Prostate gland (tissue), 2 donors: ENCODE measurements around the gene MED12L. TPM values are rescaled to one million over a fixed set of nuclear protein-coding genes. Genes with fewer than 3 reads are reported as not detected.

Source experiments
- DNase-seq: peaks from one replicate; pipeline ENCODE4 v3.0.0-alpha.2; 2019; ENCODE audit warnings: low spot score
- H3K27ac ChIP-seq, 2 donors: fragments of 200-600 bp; sonication (generic); 2 replicates each; pipeline ENCODE4 v1.5.1; 2017 to 2019
- H3K27me3 ChIP-seq: fragments of 200-600 bp; sonication (generic); replicated peaks from 2 replicates; pipeline ENCODE4 v1.5.1; 2019; ENCODE audit not compliant: insufficient read depth
- H3K36me3 ChIP-seq, 2 donors: fragments of 200-600 bp; sonication (generic); 1 replicate in 1 of 2; 2 replicates in 1 of 2; pipeline versions ENCODE4 v1.5.1 to v1.8.1; 2017 to 2019
- H3K4me1 ChIP-seq: fragments of 200-600 bp; sonication (generic); replicated peaks from 2 replicates; pipeline ENCODE4 v1.5.1; 2019
- H3K4me3 ChIP-seq, 2 donors: fragments of 200-600 bp; sonication (generic); 2 replicates each; pipeline ENCODE4 v1.5.1; 2017 to 2019
- H3K9me3 ChIP-seq: fragments of 200-600 bp; sonication (generic); 2 replicates; pipeline ENCODE4 v1.5.1; 2017
- CTCF ChIP-seq, 4 experiments: fragments of 200-600 bp in 2 of 4; fragments of 450-650 bp in 2 of 4; sonication (generic) in 2 of 4; IDR thresholded peaks; 1 replicate in 3 of 4; 2 replicates in 1 of 4; pipeline ENCODE4 v1.5.1; 2016 to 2019; ENCODE audit warnings: antibody characterized with exemption in 4 of 4, mild to moderate bottlenecking in 2 of 4, moderate library complexity in 2 of 4
- POLR2A ChIP-seq: fragments of 450-650 bp; IDR thresholded peaks from one replicate; pipeline ENCODE4 v1.6.1; 2016; ENCODE audit warnings: antibody characterized with exemption, mild to moderate bottlenecking
- POLR2AphosphoS5 ChIP-seq: sonication (generic); formaldehyde crosslinking; IDR thresholded peaks from one replicate; pipeline ENCODE4 v1.6.1; 2017; ENCODE audit warnings: antibody characterized with exemption
- WGBS: methylation state at CpG from one replicate; pipeline ENCODE4 v1.1.5; 2018; 5-methylcytosine and 5-hydroxymethylcytosine counted together
- intact Hi-C: fragments of 100-400 bp; cut with DNase I; formaldehyde crosslinking; loops from one replicate; pipeline ENCODE4 v1.14.2; 2022
- total RNA-seq, 2 donors: library from RNA; depleted of rRNA; stranded (reverse); fragments of >200 nt; gene quantifications; one replicate each; pipeline ENCODE4 v1.1.0, GENCODE V29; 2016

The MED12L gene
- total RNA-seq, 2 donors from 2014 or later = 3.6 to 4.3 TPM

GRCh38 chr3:151301787-151302186, 216.3 kb downstream of the MED12L start:
- intact Hi-C loops = no loop called here
- no peak overlapping the region for H3K4me3 ChIP-seq
- no peak overlapping the region for H3K27ac ChIP-seq
- H3K4me1 ChIP-seq = no peaks in the 10 kb centered on the region
- DNase-seq = no peak
- no peaks in the 10 kb centered on the region for H3K9me3 ChIP-seq
- TF ChIP-seq POLR2A = no peak
- TF ChIP-seq CTCF (IDR thresholded peaks at IDR 0.05) = no peak
- no peak for TF ChIP-seq POLR2AphosphoS5
- 84% methylated on average over 3 of the region's 3 CpGs for WGBS
- no peaks in the 10 kb centered on the region for H3K36me3 ChIP-seq
- H3K27me3 ChIP-seq = no peaks in the 10 kb centered on the region

GRCh38 chr3:151303751-151304150, 218.3 kb downstream of the MED12L start:
- intact Hi-C loops = no loop called here
- TF ChIP-seq POLR2AphosphoS5 = no peak
- TF ChIP-seq POLR2A = no peak
- TF ChIP-seq CTCF (IDR thresholded peaks at IDR 0.05) = no peak
- 49% methylated on average over 2 of the region's 2 CpGs for WGBS
- no peaks in the 10 kb centered on the region for H3K4me1 ChIP-seq
- H3K27me3 ChIP-seq = no peaks in the 10 kb centered on the region
- no peaks in the 10 kb centered on the region for H3K36me3 ChIP-seq
- H3K9me3 ChIP-seq = no peaks in the 10 kb centered on the region
- no peak overlapping the region for H3K27ac ChIP-seq
- DNase-seq = no peak
- H3K4me3 ChIP-seq = no peak overlapping the region

- intact Hi-C loops = no loop called here
- DNase-seq = peak; percentile 92
- TF ChIP-seq CTCF (IDR thresholded peaks at IDR 0.05) (peak in 3 of 4 experiments; percentile 29 to 36 (median 32)), POLR2A (no peak), POLR2AphosphoS5 (peak; percentile 89)
These were observed 219.8 kb downstream of the MED12L start for GRCh38 chr3:151305060-151305774.

GRCh38 chr3:151305775-151306151, 220.3 kb downstream of the MED12L start:
- Histone ChIP-seq H3K4me3 (no peak overlapping the region), H3K4me1 (no peaks in the 10 kb centered on the region), H3K27me3 (no peaks in the 10 kb centered on the region), H3K9me3 (no peaks in the 10 kb centered on the region), H3K27ac (peak overlapping the region; percentile 30 to 62), H3K36me3 (no peaks in the 10 kb centered on the region)
- no peak for TF ChIP-seq POLR2A
- TF ChIP-seq POLR2AphosphoS5 = no peak
- TF ChIP-seq CTCF (IDR thresholded peaks at IDR 0.05) = no peak
- intact Hi-C loops = no loop called here
- WGBS = 58% methylated on average over 4 of the region's 4 CpGs
- DNase-seq = no peak

More at GRCh38 chr3:151305060-151305774, 219.8 kb downstream of the MED12L start:
- H3K4me1 ChIP-seq = no peaks in the 10 kb centered on the region
- no peaks in the 10 kb centered on the region for H3K36me3 ChIP-seq
- WGBS = 33% methylated on average over 7 of the region's 7 CpGs
- H3K4me3 ChIP-seq = no peak overlapping the region
- H3K27me3 ChIP-seq = no peaks in the 10 kb centered on the region
- H3K9me3 ChIP-seq = no peaks in the 10 kb centered on the region
- H3K27ac ChIP-seq = peak overlapping the region; percentile 30 to 62

GRCh38 chr3:151306168-151306810, 220.8 kb downstream of the MED12L start:
- no peaks in the 10 kb centered on the region for H3K27me3 ChIP-seq
- H3K4me3 ChIP-seq = no peak overlapping the region
- WGBS = 79% methylated on average over 6 of the region's 6 CpGs
- intact Hi-C loops = no loop called here
- H3K4me1 ChIP-seq = no peaks in the 10 kb centered on the region
- TF ChIP-seq POLR2A (no peak), CTCF (IDR thresholded peaks at IDR 0.05) (no peak), POLR2AphosphoS5 (no peak)
- H3K27ac ChIP-seq = peak overlapping the region in 1 of 2 donors; percentile 62
- no peak for DNase-seq
- H3K9me3 ChIP-seq = no peaks in the 10 kb centered on the region
- no peaks in the 10 kb centered on the region for H3K36me3 ChIP-seq
